GM23338 (cell line): Measurements from ENCODE around the gene COL8A1. TPM values are rescaled to one million over a fixed set of nuclear protein-coding genes. Genes with fewer than 3 reads are reported as not detected.

Source experiments
- ATAC-seq: fragments of 200-7000 bp; cut with Tn5 transposase; 3 replicates; pipeline ENCODE4 v1.9.1; 2020
- DNase-seq: peaks from one replicate; pipeline ENCODE4 v3.0.0-alpha.2; 2015; ENCODE audit warnings: low spot score
- H2AFZ ChIP-seq: fragments of 200-600 bp; sonication (generic); 2 replicates; pipeline ENCODE4 v1.8.0; 2016; ENCODE audit warnings: antibody characterized with exemption, mild to moderate bottlenecking, moderate library complexity
- H3F3A ChIP-seq: fragments of 200-600 bp; sonication (generic); replicated peaks from 2 replicates; pipeline ENCODE4 v1.8.0; 2017; ENCODE audit warnings: antibody characterized with exemption, mixed run types, low read depth
- H3K27ac ChIP-seq: fragments of 200-600 bp; sonication (generic); 2 replicates; pipeline ENCODE4 v1.6.1; 2016; ENCODE audit warnings: low read depth
- H3K27me3 ChIP-seq: fragments of 200-600 bp; sonication (generic); 2 replicates; pipeline ENCODE4 v1.8.0; 2016; ENCODE audit warnings: mild to moderate bottlenecking, mixed run types, moderate library complexity; ENCODE audit not compliant: insufficient read depth
- H3K36me3 ChIP-seq: fragments of 200-600 bp; sonication (generic); 2 replicates; pipeline ENCODE4 v1.8.0; 2016; ENCODE audit warnings: mild to moderate bottlenecking; ENCODE audit not compliant: insufficient read depth
- H3K4me1 ChIP-seq: fragments of 200-600 bp; sonication (generic); 2 replicates; pipeline ENCODE4 v1.8.0; 2016; ENCODE audit warnings: mild to moderate bottlenecking, moderate library complexity; ENCODE audit not compliant: insufficient read depth
- H3K4me2 ChIP-seq: fragments of 200-600 bp; sonication (generic); 2 replicates; pipeline ENCODE4 v1.7.1; 2017; ENCODE audit warnings: mixed run types
- H3K4me3 ChIP-seq: fragments of 200-600 bp; sonication (generic); 2 replicates; pipeline ENCODE4 v1.6.1; 2016; ENCODE audit warnings: mixed run types
- H3K79me2 ChIP-seq: fragments of 200-600 bp; sonication (generic); replicated peaks from 2 replicates; pipeline ENCODE4 v1.8.0; 2017; ENCODE audit warnings: mild to moderate bottlenecking; ENCODE audit not compliant: insufficient read depth
- H3K9me2 ChIP-seq: fragments of 200-600 bp; sonication (generic); 2 replicates; pipeline ENCODE4 v1.8.0; 2017; ENCODE audit not compliant: insufficient read depth
- H4K20me1 ChIP-seq: fragments of 200-600 bp; sonication (generic); replicated peaks from 2 replicates; pipeline ENCODE4 v1.8.0; 2017; ENCODE audit warnings: mild to moderate bottlenecking; ENCODE audit not compliant: insufficient read depth
- H3K27ac Mint-ChIP-seq: 2 replicates; pipeline ENCODE4 v1.8.0; 2020; ENCODE audit warnings: inconsistent platforms, mild to moderate bottlenecking, moderate library complexity, mixed read lengths
- H3K27me3 Mint-ChIP-seq: 3 replicates; pipeline ENCODE4 v1.8.0; 2022; ENCODE audit warnings: low read depth, mild to moderate bottlenecking, moderate library complexity, mixed read lengths, inconsistent platforms; ENCODE audit not compliant: insufficient read depth, poor library complexity
- H3K36me3 Mint-ChIP-seq: 3 replicates; pipeline ENCODE4 v1.8.0; 2021; ENCODE audit warnings: low read depth, mild to moderate bottlenecking, inconsistent platforms, moderate library complexity, mixed read lengths
- H3K4me1 Mint-ChIP-seq: 3 replicates; pipeline ENCODE4 v1.8.0; 2020; ENCODE audit warnings: mild to moderate bottlenecking, inconsistent platforms, mixed read lengths
- H3K4me3 Mint-ChIP-seq: 3 replicates; pipeline ENCODE4 v1.8.0; 2021; ENCODE audit warnings: moderate library complexity, mild to moderate bottlenecking, inconsistent platforms, mixed read lengths
- H3K9me3 Mint-ChIP-seq: 3 replicates; pipeline ENCODE4 v1.8.0; 2020; ENCODE audit warnings: moderate library complexity, mild to moderate bottlenecking, inconsistent platforms, mixed read lengths
- CREB1 ChIP-seq: fragments of 250-450 bp; sonication (Bioruptor Pico); IDR thresholded peaks from 2 replicates; pipeline ENCODE4 v1.5.0; 2020; ENCODE audit warnings: low read depth, mild to moderate bottlenecking, moderate library complexity
- EZH2 ChIP-seq: fragments of 200-600 bp; sonication (generic); IDR thresholded peaks from one replicate; pipeline ENCODE4 v1.8.0; 2017; ENCODE audit warnings: antibody characterized with exemption, mild to moderate bottlenecking, low read depth; ENCODE audit not compliant: unreplicated experiment
- EZH2phosphoT487 ChIP-seq: fragments of 200-600 bp; sonication (generic); IDR thresholded peaks from one replicate; pipeline ENCODE4 v1.8.1; 2018; ENCODE audit warnings: antibody characterized with exemption; ENCODE audit not compliant: unreplicated experiment
- JUNB ChIP-seq: IDR thresholded peaks from one replicate; pipeline ENCODE4 v1.6.1; 2016; ENCODE audit warnings: antibody characterized with exemption; ENCODE audit not compliant: unreplicated experiment
- NANOG ChIP-seq: IDR thresholded peaks from 2 replicates; pipeline ENCODE4 v1.6.1; 2016; ENCODE audit warnings: antibody characterized with exemption, borderline replicate concordance
- POLR2AphosphoS5 ChIP-seq: IDR thresholded peaks from 2 replicates; pipeline ENCODE4 v1.6.1; 2016; ENCODE audit warnings: antibody characterized with exemption, low read depth
- STAT1 ChIP-seq: IDR thresholded peaks from one replicate; pipeline ENCODE4 v1.6.1; 2016; ENCODE audit warnings: antibody characterized with exemption; ENCODE audit not compliant: unreplicated experiment
- ZNF114 ChIP-seq: fragments of 250-450 bp; sonication (Bioruptor Pico); IDR thresholded peaks from 2 replicates; pipeline ENCODE4 v1.5.0; 2020; ENCODE audit warnings: mild to moderate bottlenecking, moderate library complexity
- ZNF331 ChIP-seq: fragments of 250-450 bp; sonication (Bioruptor Pico); IDR thresholded peaks from 2 replicates; pipeline ENCODE4 v1.5.0; 2020; ENCODE audit warnings: low read depth, mild to moderate bottlenecking, moderate library complexity
- polyA plus RNA-seq: library from polyadenylated mRNA; unstranded; fragments of >200 nt; fragmentation: Nextera tagmentation; extraction: Ambion mirVana; gene quantifications from 2 replicates; pipeline ENCODE4 v1.2.1, GENCODE V29; 2016
- total RNA-seq: library from RNA; depleted of rRNA; stranded (reverse); fragments of >200 nt; shearing (Covaris generic); gene quantifications from 2 replicates; pipeline ENCODE4 v1.2.3, GENCODE V29; 2014
- TF ChIP-seq, protein P1 (sequence below), 2 experiments: fragments of 200-600 bp in 1 of 2; sonication (generic) in 1 of 2; conservative IDR thresholded peaks; 2 replicates each; pipeline versions ENCODE4 v1.5.1 to v1.6.1; 2016 to 2017; ENCODE audit warnings: antibody characterized with exemption in 2 of 2, low read depth in 2 of 2, mild to moderate bottlenecking in 2 of 2, moderate library complexity in 1 of 2
- TF ChIP-seq, protein P2 (sequence below): IDR thresholded peaks from one replicate; pipeline ENCODE4 v1.6.1; 2018; ENCODE audit warnings: antibody characterized with exemption; ENCODE audit not compliant: unreplicated experiment

COL8A1 gene
- total and polyA plus RNA-seq, 2 experiments from 2014 or later = 0.26 to 0.97 TPM

- Mint-ChIP-seq H3K4me1 (no peaks in the 10 kb centered on the region), H3K36me3 (no peaks in the 10 kb centered on the region), H3K27ac (no peak overlapping the region), H3K9me3 (no peaks in the 10 kb centered on the region), H3K27me3 (no peaks in the 10 kb centered on the region), H3K4me3 (no peak overlapping the region)
- H3K4me1 ChIP-seq = peaks cover 3% of the 10 kb centered on the region; the same call in 1 of the 2 replicates
- no peaks in the 10 kb centered on the region for H3K9me2 ChIP-seq
- H4K20me1 ChIP-seq = peaks cover 11% of the 10 kb centered on the region; the same call in 1 of the 2 replicates
- H3K4me3 ChIP-seq = no peak overlapping the region
- DNase-seq (no peak), ATAC-seq (no peak)
- H3K4me2 ChIP-seq = no peak overlapping the region
- H3K79me2 ChIP-seq = peaks cover 78% of the 10 kb centered on the region
- no peaks in the 10 kb centered on the region for H3K36me3 ChIP-seq
- no peak overlapping the region for H3K27ac ChIP-seq
- H2AFZ ChIP-seq = no peak overlapping the region
- TF ChIP-seq STAT1 = no peak
- TF ChIP-seq CREB1 (CRISPR knock-in tag) = no peak
- TF ChIP-seq POLR2AphosphoS5 = no peak
- TF ChIP-seq, protein P1, sequence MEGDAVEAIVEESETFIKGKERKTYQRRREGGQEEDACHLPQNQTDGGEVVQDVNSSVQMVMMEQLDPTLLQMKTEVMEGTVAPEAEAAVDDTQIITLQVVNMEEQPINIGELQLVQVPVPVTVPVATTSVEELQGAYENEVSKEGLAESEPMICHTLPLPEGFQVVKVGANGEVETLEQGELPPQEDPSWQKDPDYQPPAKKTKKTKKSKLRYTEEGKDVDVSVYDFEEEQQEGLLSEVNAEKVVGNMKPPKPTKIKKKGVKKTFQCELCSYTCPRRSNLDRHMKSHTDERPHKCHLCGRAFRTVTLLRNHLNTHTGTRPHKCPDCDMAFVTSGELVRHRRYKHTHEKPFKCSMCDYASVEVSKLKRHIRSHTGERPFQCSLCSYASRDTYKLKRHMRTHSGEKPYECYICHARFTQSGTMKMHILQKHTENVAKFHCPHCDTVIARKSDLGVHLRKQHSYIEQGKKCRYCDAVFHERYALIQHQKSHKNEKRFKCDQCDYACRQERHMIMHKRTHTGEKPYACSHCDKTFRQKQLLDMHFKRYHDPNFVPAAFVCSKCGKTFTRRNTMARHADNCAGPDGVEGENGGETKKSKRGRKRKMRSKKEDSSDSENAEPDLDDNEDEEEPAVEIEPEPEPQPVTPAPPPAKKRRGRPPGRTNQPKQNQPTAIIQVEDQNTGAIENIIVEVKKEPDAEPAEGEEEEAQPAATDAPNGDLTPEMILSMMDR (conservative IDR thresholded peaks at IDR 0.05; ENCODE audit: low read depth in 2 of 2) = no peak
- TF ChIP-seq EZH2phosphoT487 = no peak
- no peak for TF ChIP-seq ZNF331 (CRISPR knock-in tag)
- no peaks in the 10 kb centered on the region for H3F3A ChIP-seq
- no peaks in the 10 kb centered on the region for H3K27me3 ChIP-seq
Measured at GRCh38 chr3:99836681-99837080, 198.3 kb downstream of the COL8A1 start.

GRCh38 chr3:99837715-99838114, 199.3 kb downstream of the COL8A1 start:
- Histone ChIP-seq H2AFZ (no peak overlapping the region), H3K4me2 (no peak overlapping the region), H4K20me1 (peaks cover 11% of the 10 kb centered on the region; the same call in 1 of the 2 replicates), H3K27ac (no peak overlapping the region), H3K4me1 (peaks cover 3% of the 10 kb centered on the region; the same call in 1 of the 2 replicates), H3K9me2 (no peaks in the 10 kb centered on the region), H3F3A (no peaks in the 10 kb centered on the region), H3K36me3 (no peaks in the 10 kb centered on the region), H3K27me3 (no peaks in the 10 kb centered on the region), H3K4me3 (no peak overlapping the region), H3K79me2 (peaks cover 80% of the 10 kb centered on the region)
- Mint-ChIP-seq H3K27me3 (no peaks in the 10 kb centered on the region), H3K4me1 (0 out of 3 replicates have a peak, but pooled peaks cover under 1% of the 10 kb centered on the region), H3K27ac (no peak overlapping the region), H3K9me3 (no peaks in the 10 kb centered on the region), H3K36me3 (no peaks in the 10 kb centered on the region), H3K4me3 (no peak overlapping the region)
- ATAC-seq = no peak
- no peak for DNase-seq
- TF ChIP-seq JUNB = no peak
- TF ChIP-seq, protein P1 (conservative IDR thresholded peaks at IDR 0.05; ENCODE audit: low read depth in 2 of 2) = no peak
- TF ChIP-seq POLR2AphosphoS5 = no peak
- no peak for TF ChIP-seq EZH2phosphoT487
- no peak for TF ChIP-seq ZNF331 (CRISPR knock-in tag)
- no peak for TF ChIP-seq NANOG
- TF ChIP-seq, protein P2, sequence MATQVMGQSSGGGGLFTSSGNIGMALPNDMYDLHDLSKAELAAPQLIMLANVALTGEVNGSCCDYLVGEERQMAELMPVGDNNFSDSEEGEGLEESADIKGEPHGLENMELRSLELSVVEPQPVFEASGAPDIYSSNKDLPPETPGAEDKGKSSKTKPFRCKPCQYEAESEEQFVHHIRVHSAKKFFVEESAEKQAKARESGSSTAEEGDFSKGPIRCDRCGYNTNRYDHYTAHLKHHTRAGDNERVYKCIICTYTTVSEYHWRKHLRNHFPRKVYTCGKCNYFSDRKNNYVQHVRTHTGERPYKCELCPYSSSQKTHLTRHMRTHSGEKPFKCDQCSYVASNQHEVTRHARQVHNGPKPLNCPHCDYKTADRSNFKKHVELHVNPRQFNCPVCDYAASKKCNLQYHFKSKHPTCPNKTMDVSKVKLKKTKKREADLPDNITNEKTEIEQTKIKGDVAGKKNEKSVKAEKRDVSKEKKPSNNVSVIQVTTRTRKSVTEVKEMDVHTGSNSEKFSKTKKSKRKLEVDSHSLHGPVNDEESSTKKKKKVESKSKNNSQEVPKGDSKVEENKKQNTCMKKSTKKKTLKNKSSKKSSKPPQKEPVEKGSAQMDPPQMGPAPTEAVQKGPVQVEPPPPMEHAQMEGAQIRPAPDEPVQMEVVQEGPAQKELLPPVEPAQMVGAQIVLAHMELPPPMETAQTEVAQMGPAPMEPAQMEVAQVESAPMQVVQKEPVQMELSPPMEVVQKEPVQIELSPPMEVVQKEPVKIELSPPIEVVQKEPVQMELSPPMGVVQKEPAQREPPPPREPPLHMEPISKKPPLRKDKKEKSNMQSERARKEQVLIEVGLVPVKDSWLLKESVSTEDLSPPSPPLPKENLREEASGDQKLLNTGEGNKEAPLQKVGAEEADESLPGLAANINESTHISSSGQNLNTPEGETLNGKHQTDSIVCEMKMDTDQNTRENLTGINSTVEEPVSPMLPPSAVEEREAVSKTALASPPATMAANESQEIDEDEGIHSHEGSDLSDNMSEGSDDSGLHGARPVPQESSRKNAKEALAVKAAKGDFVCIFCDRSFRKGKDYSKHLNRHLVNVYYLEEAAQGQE = no peak
- TF ChIP-seq ZNF114 (CRISPR knock-in tag) = no peak
- TF ChIP-seq EZH2 = no peak
- no peak for TF ChIP-seq STAT1
